GF-D8 (cell line): ENCODE measurements around the gene ATXN10.
"Not testable (repeated sequence)": the region's sequence is repeated elsewhere in the genome, so short reads cannot be mapped to it uniquely, and the experiment has no call there.

ENCODE experiments used
- DNase-seq: peaks from one replicate; lab custom pipeline; 2025; lab: John Stamatoyannopoulos, UW

ATXN10 gene

GRCh38 chr22:45642986-45643385 is 28.6 kb upstream of the ATXN10 start:
- no peak for DNase-seq

- no peak for DNase-seq
Observed at GRCh38 chr22:45644714-45645113, 26.9 kb upstream of the ATXN10 start.

GRCh38 chr22:45645150-45645525 is 26.5 kb upstream of the ATXN10 start:
- DNase-seq, result no peak

- no peak for DNase-seq
Observed at GRCh38 chr22:45645526-45646414, 25.9 kb upstream of the ATXN10 start.

GRCh38 chr22:45647532-45648225 is 24.0 kb upstream of the ATXN10 start:
- no peak for DNase-seq

GRCh38 chr22:45648301-45649117 is 23.1 kb upstream of the ATXN10 start:
- DNase-seq, result no peak

- DNase-seq, result no peak
Observed at GRCh38 chr22:45649809-45650208, 21.8 kb upstream of the ATXN10 start.

GRCh38 chr22:45650721-45651120 is 20.9 kb upstream of the ATXN10 start:
- no peak for DNase-seq

GRCh38 chr22:45651931-45652528 is 19.6 kb upstream of the ATXN10 start:
- DNase-seq, result no peak

GRCh38 chr22:45656577-45656976 is 15.1 kb upstream of the ATXN10 start:
- DNase-seq, result no peak

- DNase-seq, result no peak
Observed at GRCh38 chr22:45657701-45658100, 13.9 kb upstream of the ATXN10 start.

GRCh38 chr22:45664136-45664646 is 7.4 kb upstream of the ATXN10 start:
- no peak for DNase-seq

- DNase-seq, result no peak
Observed at GRCh38 chr22:45667486-45667885, 4.1 kb upstream of the ATXN10 start.

- not testable (repeated sequence) for DNase-seq
Observed at GRCh38 chr22:45670363-45670762, 1.3 kb upstream of the ATXN10 start.

- DNase-seq, result no peak
Observed at GRCh38 chr22:45670981-45671782, 452 bp upstream of the ATXN10 start.

- DNase-seq, result no peak
Observed at GRCh38 chr22:45672564-45673481, 1.2 kb downstream of the ATXN10 start.

- peak; percentile 71 for DNase-seq
Observed at GRCh38 chr22:45673482-45674175, 2.0 kb downstream of the ATXN10 start.

GRCh38 chr22:45676024-45676423 is 4.4 kb downstream of the ATXN10 start:
- DNase-seq, result no peak

- no peak for DNase-seq
Observed at GRCh38 chr22:45677063-45677462, 5.4 kb downstream of the ATXN10 start.
